ENCODE results near the gene SLC35A5. TPM values are rescaled to one million over a fixed set of nuclear protein-coding genes. Genes with fewer than 3 reads are reported as not detected.

SLC35A5 gene
- total and polyA plus RNA-seq, 9 of the 15 experiments (the other 6 are each of a cell fraction or from before 2014, with no cell fraction given), result 4.0 to 13.0 (median 9.7) TPM

GRCh38 chr3:112629425-112629824, 67.6 kb downstream of the SLC35A5 start (continued):
- TF ChIP-seq JUN (IDR thresholded peaks at IDR 0.05; ENCODE audit: borderline replicate concordance, low read depth, low read length) (peak; percentile 57; the same call in 1 of the 2 replicates), JUN (CRISPR knock-in tag; IDR thresholded peaks at IDR 0.05; ENCODE audit: borderline replicate concordance) (no peak), U2AF2 (optimal IDR thresholded peaks at IDR 0.05; ENCODE audit: low read depth, low read length) (no peak), GATA2 (CRISPR knock-in tag; IDR thresholded peaks at IDR 0.05) (no peak), ZBTB7A (IDR thresholded peaks at IDR 0.05; ENCODE audit: borderline replicate concordance, control insufficient read depth, low read depth, low read length) (no peak), TAF15 (IDR thresholded peaks at IDR 0.05; ENCODE audit: low read depth, low read length) (no peak), EZH2 (IDR thresholded peaks at IDR 0.05; ENCODE audit: borderline replicate concordance, low read depth, low read length) (no peak), HMG20A (CRISPR knock-in tag; conservative IDR thresholded peaks at IDR 0.05) (no peak), TAF7 (tag; IDR thresholded peaks at IDR 0.05) (no peak), CTBP1 (IDR thresholded peaks at IDR 0.05; ENCODE audit: borderline replicate concordance) (no peak)
- TF ChIP-seq, protein P1, sequence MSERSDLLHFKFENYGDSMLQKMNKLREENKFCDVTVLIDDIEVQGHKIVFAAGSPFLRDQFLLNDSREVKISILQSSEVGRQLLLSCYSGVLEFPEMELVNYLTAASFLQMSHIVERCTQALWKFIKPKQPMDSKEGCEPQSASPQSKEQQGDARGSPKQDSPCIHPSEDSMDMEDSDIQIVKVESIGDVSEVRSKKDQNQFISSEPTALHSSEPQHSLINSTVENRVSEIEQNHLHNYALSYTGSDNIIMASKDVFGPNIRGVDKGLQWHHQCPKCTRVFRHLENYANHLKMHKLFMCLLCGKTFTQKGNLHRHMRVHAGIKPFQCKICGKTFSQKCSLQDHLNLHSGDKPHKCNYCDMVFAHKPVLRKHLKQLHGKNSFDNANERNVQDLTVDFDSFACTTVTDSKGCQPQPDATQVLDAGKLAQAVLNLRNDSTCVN (CRISPR knock-in tag; IDR thresholded peaks at IDR 0.05), result no peak

DNA sequence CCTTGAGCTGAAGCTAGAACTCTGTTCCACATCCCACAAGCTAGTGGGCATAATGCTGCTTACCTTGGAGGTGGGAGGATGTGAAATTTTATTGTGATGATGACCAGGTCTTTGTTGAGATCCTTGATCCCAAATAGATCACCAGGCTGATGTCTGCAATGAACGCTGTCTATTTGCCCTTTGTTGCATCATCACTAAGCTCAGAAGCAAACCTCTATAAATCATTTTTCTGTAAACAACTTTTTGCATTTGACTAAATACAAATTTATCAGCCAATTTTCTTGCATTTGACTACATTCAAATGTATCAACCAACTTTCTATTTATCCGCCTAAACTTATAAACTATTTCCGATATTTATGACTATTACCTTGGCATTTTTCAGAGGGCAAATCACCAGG, 69.4 kb downstream of the SLC35A5 start:
- Histone ChIP-seq H3K79me2 (ENCODE audit: control insufficient read depth, insufficient read depth, low read length) (no peaks in the 10 kb centered on the region), H3K4me2 (ENCODE audit: insufficient read depth, low read length) (no peak overlapping the region), H3K9me3 (replicated peaks; ENCODE audit: control insufficient read depth, insufficient read depth, low read depth, low read length) (no peaks in the 10 kb centered on the region), H3K27me3 (ENCODE audit: control insufficient read depth in 2 of 2, insufficient read depth in 2 of 2, low read length in 2 of 2) (no peaks in the 10 kb centered on the region; a peak in 1 of 5 replicates), H3K9ac (ENCODE audit: insufficient read depth in 1 of 2, low read depth in 2 of 2, low read length in 2 of 2) (no peak overlapping the region), H3K36me3 (ENCODE audit: control insufficient read depth, insufficient read depth, low read length) (no peaks in the 10 kb centered on the region), H3K4me3 (no peak overlapping the region), H3K27ac (ENCODE audit: extremely low read depth, low read depth, low read length) (no peak overlapping the region), H2AFZ (ENCODE audit: low read depth, low read length) (no peak overlapping the region), H4K20me1 (replicated peaks; ENCODE audit: control insufficient read depth, insufficient read depth, low read length) (no peaks in the 10 kb centered on the region), H3K4me1 (replicated peaks in 1 of 2; ENCODE audit: control insufficient read depth in 2 of 2, insufficient read depth in 2 of 2, low read length in 2 of 2) (no peaks in the 10 kb centered on the region), H3K9me1 (ENCODE audit: control insufficient read depth, insufficient read depth, low read length) (no peaks in the 10 kb centered on the region)
- in situ Hi-C loops (cut with MboI) (loop anchor here (25.0 kb wide), 1 partner anchor 631 kb away; no protein-coding TSS in a partner anchor), intact Hi-C loops (cut with micrococcal nuclease) (no loop called here)
- CTCF ChIA-PET (ENCODE audit: low intra/inter-chr PET ratio), result no interaction called here
- no TSS peak for BruUV-seq (replicated peaks)
- WGBS (ENCODE audit: insufficient coverage, low coverage, missing lambda C conversion rate), result 41% methylated on average over 3 of the region's 3 CpGs
- DNase-seq (ENCODE audit: extremely low read depth in 1 of 4, low spot score in 3 of 4) (no peak), ATAC-seq (no peak), FAIRE-seq (no peak)
- POLR2A ChIA-PET, result interaction anchor here (0.6 kb wide), 1 partner anchor 360 kb away, joined by 4 read pairs; the partner anchor contains the start of gene GTPBP8
- TF ChIP-seq EZH2 (IDR thresholded peaks at IDR 0.05; ENCODE audit: borderline replicate concordance, low read depth, low read length) (no peak), CCAR2 (IDR thresholded peaks at IDR 0.05; ENCODE audit: low read depth, low read length) (no peak), NR1H2 (CRISPR knock-in tag; IDR thresholded peaks at IDR 0.05) (no peak), DDX20 (tag; IDR thresholded peaks at IDR 0.05; ENCODE audit: low read depth) (no peak), STAT5B (CRISPR knock-in tag; IDR thresholded peaks at IDR 0.05) (no peak), GATAD2A (IDR thresholded peaks at IDR 0.05) (no peak), RHOXF2B (CRISPR knock-in tag; conservative IDR thresholded peaks at IDR 0.05) (no peak), DNMT1 (IDR thresholded peaks at IDR 0.05) (no peak), U2AF2 (optimal IDR thresholded peaks at IDR 0.05; ENCODE audit: low read depth, low read length) (no peak), SRF (CRISPR knock-in tag; IDR thresholded peaks at IDR 0.05) (no peak), CEBPG (CRISPR knock-in tag; IDR thresholded peaks at IDR 0.05) (peak; percentile 45), CEBPG (tag; conservative IDR thresholded peaks at IDR 0.05 in 1 of 2, IDR thresholded peaks at IDR 0.05 in 1 of 2) (peak; percentile 88 to 93)
- TF ChIP-seq, protein P2, sequence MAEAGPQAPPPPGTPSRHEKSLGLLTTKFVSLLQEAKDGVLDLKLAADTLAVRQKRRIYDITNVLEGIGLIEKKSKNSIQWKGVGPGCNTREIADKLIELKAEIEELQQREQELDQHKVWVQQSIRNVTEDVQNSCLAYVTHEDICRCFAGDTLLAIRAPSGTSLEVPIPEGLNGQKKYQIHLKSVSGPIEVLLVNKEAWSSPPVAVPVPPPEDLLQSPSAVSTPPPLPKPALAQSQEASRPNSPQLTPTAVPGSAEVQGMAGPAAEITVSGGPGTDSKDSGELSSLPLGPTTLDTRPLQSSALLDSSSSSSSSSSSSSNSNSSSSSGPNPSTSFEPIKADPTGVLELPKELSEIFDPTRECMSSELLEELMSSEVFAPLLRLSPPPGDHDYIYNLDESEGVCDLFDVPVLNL (CRISPR knock-in tag; IDR thresholded peaks at IDR 0.05; ENCODE audit: low read depth), result no peak

All from K562 (cell line).